GM12878 (cell line): ENCODE data around the gene TOMM34. TPM values are rescaled to one million over a fixed set of nuclear protein-coding genes. Genes with fewer than 3 reads are reported as not detected.

Experiments
- ATAC-seq: fragments of 200-7000 bp; cut with Tn5 transposase; 3 replicates; pipeline ENCODE4 v1.9.1; 2020; ENCODE audit warnings: mild to moderate bottlenecking, moderate library complexity
- BruUV-seq: library from RNA; stranded (reverse); fragments of 400-500 nt; replicated peaks from 2 replicates; lab custom pipeline; 2021; lab: Mats Ljungman, UMichigan
- CTCF ChIA-PET: fragments of 300-600 bp; sonication (Branson Sonifier 250); formaldehyde crosslinking; extraction: SDS; loops from one replicate; lab custom pipeline; 2021; ENCODE audit warnings: inconsistent platforms; lab: Yijun Ruan, JAX
- POLR2A ChIA-PET: fragments of 350-600 bp; formaldehyde crosslinking; extraction: SDS; loops from one replicate; lab custom pipeline; 2021; ENCODE audit warnings: inconsistent platforms; lab: Charles Lee
- RAD21 ChIA-PET: fragments of 300-600 bp; sonication (Branson Sonifier 250); formaldehyde crosslinking; loops from one replicate; lab custom pipeline; 2023; ENCODE audit warnings: antibody characterized with exemption; ENCODE audit not compliant: unreplicated experiment; lab: Charles Lee
- SMC1A ChIA-PET: fragments of 300-600 bp; sonication (Branson Sonifier 250); formaldehyde crosslinking; loops from one replicate; lab custom pipeline; 2023; ENCODE audit not compliant: unreplicated experiment, uncharacterized antibody; lab: Charles Lee
- DNase-seq: peaks from one replicate; pipeline ENCODE4 v3.0.0-alpha.2; 2011; ENCODE audit warnings: low read depth, low spot score
- FAIRE-seq: peaks from 3 replicates; lab custom pipeline; 2011; peaks lifted over from hg19 to GRCh38; lab: Jason Lieb, UNC
- H2AFZ ChIP-seq: 2 replicates; pipeline ENCODE4 v1.6.0; 2011; ENCODE audit warnings: low read depth, low read length, control low read depth; ENCODE audit not compliant: control insufficient read depth
- H3K27ac ChIP-seq: 2 replicates; pipeline ENCODE4 v1.5.1; 2011; ENCODE audit warnings: control low read depth; ENCODE audit not compliant: control insufficient read depth, insufficient read depth
- H3K27me3 ChIP-seq, 2 experiments: replicated peaks in 1 of 2; 2 replicates each; pipeline versions ENCODE4 v1.6.0 to v1.6.1; 2011; ENCODE audit warnings: low read length in 1 of 2; ENCODE audit not compliant: control insufficient read depth in 2 of 2, insufficient read depth in 2 of 2
- H3K36me3 ChIP-seq, 2 experiments: 2 replicates each; pipeline ENCODE4 v1.5.1; 2011; ENCODE audit warnings: low read length in 1 of 2; ENCODE audit not compliant: control insufficient read depth in 2 of 2, insufficient read depth in 2 of 2
- H3K4me1 ChIP-seq: 2 replicates; pipeline ENCODE4 v1.6.1; 2011; ENCODE audit warnings: mild to moderate bottlenecking, low read length, moderate library complexity, mixed read lengths; ENCODE audit not compliant: control insufficient read depth, insufficient read depth
- H3K4me2 ChIP-seq: 2 replicates; pipeline ENCODE4 v1.6.0; 2011; ENCODE audit warnings: control low read depth; ENCODE audit not compliant: control insufficient read depth, insufficient read depth
- H3K4me3 ChIP-seq: fragments of 200-600 bp; sonication (generic); 2 replicates; pipeline ENCODE4 v1.5.1; 2016
- H3K79me2 ChIP-seq: 2 replicates; pipeline ENCODE4 v1.6.0; 2011; ENCODE audit warnings: low read length; ENCODE audit not compliant: control insufficient read depth, insufficient read depth
- H3K9ac ChIP-seq: 2 replicates; pipeline ENCODE4 v1.8.0; 2011; ENCODE audit warnings: low read length, control low read depth, mixed read lengths; ENCODE audit not compliant: control insufficient read depth, insufficient read depth
- H3K9me3 ChIP-seq: replicated peaks from 3 replicates; pipeline ENCODE4 v1.5.1; 2011; ENCODE audit warnings: mild to moderate bottlenecking, low read length; ENCODE audit not compliant: control insufficient read depth, insufficient read depth
- H4K20me1 ChIP-seq: 2 replicates; pipeline ENCODE4 v1.6.0; 2011; ENCODE audit not compliant: control insufficient read depth, insufficient read depth
- ASH2L ChIP-seq: fragments of 300-600, 200-600 bp; sonication (generic); IDR thresholded peaks from 2 replicates; pipeline ENCODE4 v1.6.1; 2017; ENCODE audit warnings: low read depth, mild to moderate bottlenecking, borderline replicate concordance
- BCL11A ChIP-seq: IDR thresholded peaks from 2 replicates; pipeline ENCODE4 v1.6.1; 2011; ENCODE audit warnings: low read depth, low read length
- BCLAF1 ChIP-seq: fragments of 450-650 bp; IDR thresholded peaks from 2 replicates; pipeline ENCODE4 v1.6.1; 2017; ENCODE audit warnings: antibody characterized with exemption, mild to moderate bottlenecking, moderate library complexity
- EGR1 ChIP-seq, 2 experiments: IDR thresholded peaks; 1 replicate in 1 of 2; 2 replicates in 1 of 2; pipeline ENCODE4 v1.6.1; 2011 to 2012; ENCODE audit warnings: low read depth in 2 of 2, low read length in 2 of 2, borderline replicate concordance in 1 of 2, mild to moderate bottlenecking in 1 of 2, moderate library complexity in 1 of 2
- HCFC1 ChIP-seq: fragments of 150-350 bp; IDR thresholded peaks from 2 replicates; pipeline ENCODE4 v1.6.1; 2014; ENCODE audit warnings: low read length
- IKZF2 ChIP-seq, 2 experiments: fragments of 450-650 bp; IDR thresholded peaks; 2 replicates each; pipeline ENCODE4 v1.6.1; 2017; ENCODE audit warnings: mild to moderate bottlenecking in 2 of 2, moderate library complexity in 2 of 2
- KLF5 ChIP-seq: fragments of 450-650 bp; IDR thresholded peaks from 2 replicates; pipeline ENCODE4 v1.6.1; 2014; ENCODE audit warnings: mild to moderate bottlenecking; ENCODE audit not compliant: partially characterized antibody
- MXI1 ChIP-seq: fragments of 150-350 bp; IDR thresholded peaks from 2 replicates; pipeline ENCODE4 v1.6.1; 2011; ENCODE audit warnings: low read depth, mild to moderate bottlenecking, inconsistent platforms, low read length, improper control_type of control experiment
- NFIC ChIP-seq: IDR thresholded peaks from 2 replicates; pipeline ENCODE4 v1.6.1; 2012; ENCODE audit warnings: low read depth, mild to moderate bottlenecking, inconsistent platforms, low read length, moderate library complexity
- NFXL1 ChIP-seq: fragments of 450-650 bp; IDR thresholded peaks from 2 replicates; pipeline ENCODE4 v1.6.1; 2017; ENCODE audit warnings: antibody characterized with exemption, mild to moderate bottlenecking, borderline replicate concordance
- POLR2A ChIP-seq: IDR thresholded peaks from 2 replicates; pipeline ENCODE4 v1.6.1; 2011; ENCODE audit warnings: low read depth, mild to moderate bottlenecking, low read length
- RAD21 ChIP-seq: IDR thresholded peaks from 2 replicates; pipeline ENCODE4 v1.6.1; 2011; ENCODE audit warnings: mild to moderate bottlenecking, low read depth, low read length, moderate library complexity; ENCODE audit not compliant: insufficient read depth
- STAT1 ChIP-seq: fragments of 450-650 bp; conservative IDR thresholded peaks from 2 replicates; pipeline ENCODE4 v1.6.1; 2014; ENCODE audit warnings: antibody characterized with exemption, mild to moderate bottlenecking
- ZNF24 ChIP-seq: fragments of 450-650 bp; IDR thresholded peaks from 2 replicates; pipeline ENCODE4 v1.6.1; 2017; ENCODE audit warnings: antibody characterized with exemption, mild to moderate bottlenecking
- ZNF622 ChIP-seq: fragments of 450-650 bp; IDR thresholded peaks from 2 replicates; pipeline ENCODE4 v1.6.1; 2017; ENCODE audit warnings: mild to moderate bottlenecking, inconsistent platforms
- ZZZ3 ChIP-seq: IDR thresholded peaks from 2 replicates; pipeline ENCODE4 v1.6.1; 2011; ENCODE audit warnings: low read depth; ENCODE audit not compliant: control insufficient read depth, insufficient read length
- WGBS: methylation state at CpG from one replicate; pipeline ENCODE4 v1.1.6; 2016; ENCODE audit warnings: low lambda C conversion rate; ENCODE audit not compliant: insufficient replicate concordance, insufficient coverage; ENCODE audit errors: missing lambda C conversion rate; 5-methylcytosine and 5-hydroxymethylcytosine counted together
- in situ Hi-C: fragments of 300-500 bp; cut with MboI; formaldehyde crosslinking; loops from 9 replicates; pipeline ENCODE4 v1.14.3; 2018; ENCODE audit warnings: mixed read lengths
- intact Hi-C: fragments of 100-400 bp; cut with micrococcal nuclease; formaldehyde crosslinking; loops from one replicate; pipeline ENCODE4 v1.14.2; 2022; ENCODE audit not compliant: unreplicated experiment
- polyA plus RNA-seq, 11 experiments: library from polyadenylated mRNA; depleted of rRNA in 4 of 11; unstranded in 6 of 11; stranded (reverse) in 5 of 11; fragments of >200 nt; fragmentation: Nextera tagmentation in 4 of 11; fragmentation: Illumina TruSeq in 1 of 11; extraction: Ambion mirVana in 4 of 11; extraction: Trizol in 1 of 11; gene quantifications; 1 replicate in 1 of 11; 2 replicates in 10 of 11; pipeline versions ENCODE4 v1.2.1 to v1.2.3, GENCODE V29; 2011 to 2016; ENCODE audit warnings: inconsistent platforms in 2 of 11, missing spikeins in 2 of 11, low read depth in 1 of 11
- total RNA-seq, 4 experiments: library from RNA; depleted of rRNA in 3 of 4; stranded (reverse); fragments of >200 nt in 3 of 4; fragmentation: Illumina TruSeq in 1 of 4; extraction: Trizol in 1 of 4; gene quantifications; 2 replicates each; pipeline versions ENCODE4 v1.2.1 to v1.2.3, GENCODE V29; 2013 to 2021
- TF ChIP-seq, protein P1 (sequence below): IDR thresholded peaks from 2 replicates; pipeline ENCODE4 v1.6.1; 2011; ENCODE audit warnings: mild to moderate bottlenecking, low read depth, low read length, moderate library complexity; ENCODE audit not compliant: insufficient replicate concordance
- TF ChIP-seq, protein P2 (sequence below): fragments of 450-650 bp; formaldehyde crosslinking; IDR thresholded peaks from 2 replicates; pipeline ENCODE4 v1.4.0; 2022; ENCODE audit warnings: mild to moderate bottlenecking, moderate library complexity

TOMM34 gene
- total and polyA plus RNA-seq, 10 of the 15 experiments (the other 5 are each of a cell fraction or from before 2014, with no cell fraction given): 14.0 to 73.8 (median 43.9) TPM

DNA sequence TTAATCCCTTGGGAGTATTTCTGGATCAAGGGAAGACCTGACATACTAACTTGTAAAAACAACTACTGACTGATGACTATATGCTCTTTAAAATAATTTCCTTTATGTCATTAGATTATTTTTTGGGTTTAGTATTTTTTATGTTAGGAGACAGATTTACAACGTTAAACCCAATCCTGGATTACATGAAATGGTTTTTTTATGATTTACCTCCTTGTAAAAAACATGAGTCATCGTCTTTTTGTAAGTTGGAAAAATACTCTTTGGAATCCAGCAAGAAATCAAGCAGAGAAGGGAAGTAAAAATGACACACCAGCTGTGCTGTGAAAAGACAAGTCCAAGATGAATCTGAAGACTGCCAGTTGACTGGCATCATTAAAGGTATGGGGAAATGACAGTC lies 12.9 kb upstream of the TOMM34 start:
- ChIA-PET CTCF (interaction anchor here (1.6 to 5.4 kb wide), 2 partner anchors 13 to 122 kb away, joined by 3 to 21 read pairs; partner anchors contain the start of gene TOMM34), SMC1A (interaction anchor here (1.6 kb wide), 1 partner anchor 20 kb away, joined by 4 read pairs; no protein-coding TSS in a partner anchor), RAD21 (interaction anchor here (3.3 kb wide), 1 partner anchor 17 kb away, joined by 14 read pairs; no protein-coding TSS in a partner anchor), POLR2A (no interaction called here)
- Histone ChIP-seq H3K27ac (peak overlapping the region; percentile 23; the same call in 1 of the 2 replicates), H3K9me3 (no peaks in the 10 kb centered on the region), H3K4me3 (no peak overlapping the region), H3K36me3 (peaks cover 7 to 36% of the 10 kb centered on the region in 2 experiments), H3K79me2 (peaks cover 88% of the 10 kb centered on the region), H4K20me1 (no peaks in the 10 kb centered on the region), H2AFZ (no peak overlapping the region), H3K4me1 (peaks cover 3% of the 10 kb centered on the region), H3K27me3 (no peaks in the 10 kb centered on the region), H3K4me2 (peak overlapping the region; percentile 38; the same call in 1 of the 2 replicates), H3K9ac (no peak overlapping the region)
- no TSS peak for BruUV-seq
- DNase-seq (no peak), FAIRE-seq (no peak), ATAC-seq (no peak)
- TF ChIP-seq KLF5 (no peak), ASH2L (no peak), NFXL1 (no peak), ZZZ3 (no peak), STAT1 (no peak), EGR1 (IDR thresholded peaks at IDR 0.05; ENCODE audit: borderline replicate concordance in 1 of 2, low read depth in 2 of 2, low read length in 2 of 2) (no peak), BCLAF1 (no peak), RAD21 (no peak), HCFC1 (no peak), IKZF2 (IDR thresholded peaks at IDR 0.05) (no peak), POLR2A (no peak), NFIC (no peak), ZNF24 (no peak), MXI1 (no peak), BCL11A (no peak), ZNF622 (no peak)
- TF ChIP-seq, protein P1, sequence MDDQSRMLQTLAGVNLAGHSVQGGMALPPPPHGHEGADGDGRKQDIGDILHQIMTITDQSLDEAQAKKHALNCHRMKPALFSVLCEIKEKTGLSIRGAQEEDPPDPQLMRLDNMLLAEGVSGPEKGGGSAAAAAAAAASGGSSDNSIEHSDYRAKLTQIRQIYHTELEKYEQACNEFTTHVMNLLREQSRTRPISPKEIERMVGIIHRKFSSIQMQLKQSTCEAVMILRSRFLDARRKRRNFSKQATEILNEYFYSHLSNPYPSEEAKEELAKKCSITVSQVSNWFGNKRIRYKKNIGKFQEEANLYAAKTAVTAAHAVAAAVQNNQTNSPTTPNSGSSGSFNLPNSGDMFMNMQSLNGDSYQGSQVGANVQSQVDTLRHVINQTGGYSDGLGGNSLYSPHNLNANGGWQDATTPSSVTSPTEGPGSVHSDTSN: no peak
- TF ChIP-seq, protein P2, sequence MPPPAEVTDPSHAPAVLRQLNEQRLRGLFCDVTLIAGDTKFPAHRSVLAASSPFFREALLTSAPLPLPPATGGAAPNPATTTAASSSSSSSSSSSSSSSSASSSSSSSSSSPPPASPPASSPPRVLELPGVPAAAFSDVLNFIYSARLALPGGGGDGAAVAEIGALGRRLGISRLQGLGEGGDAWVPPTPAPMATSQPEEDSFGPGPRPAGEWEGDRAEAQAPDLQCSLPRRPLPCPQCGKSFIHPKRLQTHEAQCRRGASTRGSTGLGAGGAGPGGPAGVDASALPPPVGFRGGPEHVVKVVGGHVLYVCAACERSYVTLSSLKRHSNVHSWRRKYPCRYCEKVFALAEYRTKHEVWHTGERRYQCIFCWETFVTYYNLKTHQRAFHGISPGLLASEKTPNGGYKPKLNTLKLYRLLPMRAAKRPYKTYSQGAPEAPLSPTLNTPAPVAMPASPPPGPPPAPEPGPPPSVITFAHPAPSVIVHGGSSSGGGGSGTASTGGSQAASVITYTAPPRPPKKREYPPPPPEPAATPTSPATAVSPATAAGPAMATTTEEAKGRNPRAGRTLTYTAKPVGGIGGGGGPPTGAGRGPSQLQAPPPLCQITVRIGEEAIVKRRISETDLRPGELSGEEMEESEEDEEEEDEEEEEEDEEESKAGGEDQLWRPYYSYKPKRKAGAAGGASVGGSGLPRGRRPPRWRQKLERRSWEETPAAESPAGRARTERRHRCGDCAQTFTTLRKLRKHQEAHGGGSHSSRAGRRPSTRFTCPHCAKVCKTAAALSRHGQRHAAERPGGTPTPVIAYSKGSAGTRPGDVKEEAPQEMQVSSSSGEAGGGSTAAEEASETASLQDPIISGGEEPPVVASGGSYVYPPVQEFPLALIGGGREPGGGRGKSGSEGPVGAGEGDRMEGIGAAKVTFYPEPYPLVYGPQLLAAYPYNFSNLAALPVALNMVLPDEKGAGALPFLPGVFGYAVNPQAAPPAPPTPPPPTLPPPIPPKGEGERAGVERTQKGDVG: no peak
- intact Hi-C loops (no loop called here), in situ Hi-C loops (no loop called here)
- 89% methylated on average over 2 of the region's 2 CpGs for WGBS
